Heart left ventricle (tissue), 16 donors: ENCODE measurements around the gene SNX21. TPM values are rescaled to one million over a fixed set of nuclear protein-coding genes. Genes with fewer than 3 reads are reported as not detected.

Experiments used
- ATAC-seq, 4 donors: fragments of 200-7000 bp; cut with Tn5 transposase; one replicate each; pipeline ENCODE4 v1.9.1; 2020 to 2022; ENCODE audit warnings: moderate library complexity in 4 of 4, mild to moderate bottlenecking in 3 of 4, moderate number of reproducible peaks in 1 of 4
- DNase-seq, 5 donors: peaks; one replicate each; pipeline ENCODE4 v3.0.0-alpha.2; 2020
- H3K27ac ChIP-seq, 12 donors: fragments of 200-600 bp; sonication (generic) in 4 of 12; one replicate each; pipeline versions ENCODE4 v1.5.0 to v1.8.0; 2016 to 2022; ENCODE audit warnings: mild to moderate bottlenecking in 2 of 12
- H3K27me3 ChIP-seq, 9 donors: fragments of 200-600 bp; sonication (generic) in 2 of 9; one replicate each; pipeline versions ENCODE4 v1.5.1 to v1.8.0; 2016 to 2022; ENCODE audit warnings: mild to moderate bottlenecking in 3 of 9
- H3K36me3 ChIP-seq, 9 donors: fragments of 200-600 bp; sonication (generic) in 2 of 9; one replicate each; pipeline versions ENCODE4 v1.5.0 to v1.8.0; 2018 to 2022; ENCODE audit warnings: mild to moderate bottlenecking in 2 of 9
- H3K4me1 ChIP-seq, 12 donors: fragments of 200-600 bp; sonication (generic) in 4 of 12; one replicate each; pipeline versions ENCODE4 v1.5.0 to v1.8.0; 2016 to 2022; ENCODE audit warnings: mild to moderate bottlenecking in 3 of 12
- H3K4me3 ChIP-seq, 12 donors: fragments of 200-600 bp; sonication (generic) in 4 of 12; one replicate each; pipeline versions ENCODE4 v1.5.0 to v1.8.0; 2017 to 2022; ENCODE audit warnings: mild to moderate bottlenecking in 9 of 12, moderate library complexity in 4 of 12
- H3K9me3 ChIP-seq, 12 donors: fragments of 200-600 bp; sonication (generic) in 4 of 12; one replicate each; pipeline versions ENCODE4 v1.5.0 to v1.8.0; 2016 to 2022; ENCODE audit warnings: mild to moderate bottlenecking in 1 of 12
- POLR2A ChIP-seq, 2 donors: fragments of 450-650 bp; IDR thresholded peaks; one replicate each; pipeline ENCODE4 v1.6.1; 2017; ENCODE audit warnings: antibody characterized with exemption in 2 of 2, mild to moderate bottlenecking in 2 of 2, moderate library complexity in 2 of 2
- whole genome bisulfite sequencing, 4 donors: extraction: QIAGEN DNeasy Blood & Tissue Kit in 2 of 4; methylation state at CpG; one replicate each; pipeline versions ENCODE4 v1.1.5 to v1.1.7; 2013 to 2018; 5-methylcytosine and 5-hydroxymethylcytosine counted together
- intact Hi-C, 10 donors: fragments of 100-400 bp; cut with DNase I; formaldehyde crosslinking; loops; one replicate each; pipeline versions ENCODE4 v1.11.1 to v1.14.2; 2022
- polyA plus RNA-seq, 2 donors: library from polyadenylated mRNA; stranded (reverse); fragments of 200-250 nt; gene quantifications; one replicate each; pipeline ENCODE4 v1.2.3, GENCODE V29; 2013
- total RNA-seq, 9 donors: library from RNA; depleted of rRNA in 2 of 9; stranded (reverse); fragments of >200 nt in 2 of 9; fragmentation: NEBNext Ultra II Directional in 3 of 9; extraction: Animal tissue kit (Norgen Biotek cat#: 25700) in 3 of 9; gene quantifications; one replicate each; pipeline versions ENCODE4 v1.1.0 to v1.2.4, GENCODE V29; 2016 to 2023
- TF ChIP-seq, protein P1 (sequence below), 12 donors: fragments of 200-600 bp; sonication (generic) in 4 of 12; IDR thresholded peaks; one replicate each; pipeline versions ENCODE4 v1.5.0 to v1.8.0; 2018 to 2022; ENCODE audit warnings: antibody characterized with exemption in 12 of 12, mild to moderate bottlenecking in 5 of 12
- donor health status: ischemic (EF 13 %, LVEDD 7.1; RV severe dilation, severe dysfunction).
- donor health status: healthy with polysubstance abuse.
- donor health status: DM: no; HTN: yes; CAD: no.
- donor health status: DM: no; HTN: no; CAD: no.
- donor health status: ischemic (EF 25% LVEDD 6.9; RV normal size, moderate dysfunction).
- donor health status: ischemic (EF 25% LVEDD 5.7; RV mildly dilated, moderate dysfunction).
- donor health status: healthy.
- donor health status: DM: yes; HTN: yes; CAD: no.
- donor health status: ischemic (EF 35%, LVEDD 5.7; RV mildly dilated, moderate dysfunction).
- donor health status: nonischemic (EF 11% LVEDD 7.7; RV severe dilation, severe dysfunction).
- donor health status: DM: yes; HTN: yes; CAD: no.
- donor health status: PGD.
- donor health status: ischemic (EF 29% LVEDD 5.4; RV normal size, mild dysfunction).
- donor health status: nonischemic (EF 23%, LVEDD 6.1; RV moderate dilation, normal function).

SNX21 gene
- total and polyA plus RNA-seq, 11 donors = 13.7 to 45.6 (median 18.9) TPM

DNA sequence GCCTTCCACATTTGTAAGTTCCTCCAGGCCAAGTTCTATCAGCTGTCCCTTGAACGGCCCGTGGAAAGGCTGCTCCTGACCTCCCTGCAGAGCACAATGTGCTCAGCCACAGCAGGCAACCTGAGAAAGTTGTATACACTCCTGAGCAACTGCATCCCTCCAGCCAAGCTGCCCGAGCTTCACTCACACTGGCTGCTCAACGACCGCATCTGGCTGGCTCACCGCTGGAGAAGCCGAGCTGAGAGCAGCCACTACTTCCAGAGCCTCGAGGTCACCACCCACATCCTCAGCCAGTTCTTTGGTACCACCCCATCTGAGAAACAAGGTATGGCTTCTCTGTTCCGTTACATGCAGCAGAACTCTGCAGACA is 49.5 kb downstream of the SNX21 start:
- Histone ChIP-seq H3K27me3 (no peaks in the 10 kb centered on the region), H3K9me3 (no peaks in the 10 kb centered on the region), H3K36me3 (peaks cover 0 to 65% (median 42%) of the 10 kb centered on the region in 9 donors), H3K27ac (no peak overlapping the region), H3K4me1 (peaks cover 0 to 34% (median 15%) of the 10 kb centered on the region in 12 donors), H3K4me3 (no peak overlapping the region)
- WGBS, 4 donors = 73 to 83% (median 78%) methylated on average over 9 of the region's 9 CpGs
- TF ChIP-seq, protein P1, sequence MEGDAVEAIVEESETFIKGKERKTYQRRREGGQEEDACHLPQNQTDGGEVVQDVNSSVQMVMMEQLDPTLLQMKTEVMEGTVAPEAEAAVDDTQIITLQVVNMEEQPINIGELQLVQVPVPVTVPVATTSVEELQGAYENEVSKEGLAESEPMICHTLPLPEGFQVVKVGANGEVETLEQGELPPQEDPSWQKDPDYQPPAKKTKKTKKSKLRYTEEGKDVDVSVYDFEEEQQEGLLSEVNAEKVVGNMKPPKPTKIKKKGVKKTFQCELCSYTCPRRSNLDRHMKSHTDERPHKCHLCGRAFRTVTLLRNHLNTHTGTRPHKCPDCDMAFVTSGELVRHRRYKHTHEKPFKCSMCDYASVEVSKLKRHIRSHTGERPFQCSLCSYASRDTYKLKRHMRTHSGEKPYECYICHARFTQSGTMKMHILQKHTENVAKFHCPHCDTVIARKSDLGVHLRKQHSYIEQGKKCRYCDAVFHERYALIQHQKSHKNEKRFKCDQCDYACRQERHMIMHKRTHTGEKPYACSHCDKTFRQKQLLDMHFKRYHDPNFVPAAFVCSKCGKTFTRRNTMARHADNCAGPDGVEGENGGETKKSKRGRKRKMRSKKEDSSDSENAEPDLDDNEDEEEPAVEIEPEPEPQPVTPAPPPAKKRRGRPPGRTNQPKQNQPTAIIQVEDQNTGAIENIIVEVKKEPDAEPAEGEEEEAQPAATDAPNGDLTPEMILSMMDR (IDR thresholded peaks at IDR 0.05) = no peak
- no peak for TF ChIP-seq POLR2A (IDR thresholded peaks at IDR 0.05)
- intact Hi-C loops = no loop called here
- ATAC-seq (no peak), DNase-seq (no peak)

GRCh38 chr20:45886590-45887345 is 53.2 kb downstream of the SNX21 start:
- WGBS, 4 donors = 88 to 93% (median 90%) methylated on average over 14 to 19 of the region's 19 CpGs
- Histone ChIP-seq H3K4me1 (peaks cover 2 to 40% (median 25%) of the 10 kb centered on the region in 12 donors), H3K27me3 (no peaks in the 10 kb centered on the region), H3K4me3 (no peak overlapping the region), H3K9me3 (no peaks in the 10 kb centered on the region), H3K36me3 (peaks cover 0 to 60% (median 39%) of the 10 kb centered on the region in 9 donors), H3K27ac (no peak overlapping the region)
- ATAC-seq = no peak
- TF ChIP-seq, protein P1 (IDR thresholded peaks at IDR 0.05) = no peak
- TF ChIP-seq POLR2A (IDR thresholded peaks at IDR 0.05) = no peak
- intact Hi-C loops = loop anchor here in 1 of 10 donors (5.0 kb wide), 1 partner anchor 51 kb away; no protein-coding TSS in a partner anchor
- DNase-seq = no peak

DNA sequence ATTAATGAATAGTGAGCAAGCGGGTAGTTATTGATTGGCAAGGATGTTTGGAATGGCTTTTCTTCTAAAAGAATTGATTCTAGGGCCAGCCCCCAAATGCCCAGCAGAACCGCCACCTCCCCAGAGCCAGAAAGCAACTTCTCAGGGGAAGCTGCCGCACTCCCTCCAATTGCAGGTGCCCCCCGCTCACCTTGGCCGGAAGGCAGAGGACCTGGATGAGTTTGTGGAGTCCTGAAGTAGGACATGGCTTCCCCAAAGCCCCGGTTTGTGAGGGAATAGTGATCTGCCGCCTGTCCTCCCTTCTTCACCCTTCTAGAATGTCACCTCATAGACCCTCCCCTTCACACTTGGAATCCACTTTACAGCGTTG is 53.7 kb downstream of the SNX21 start, which contains the start of gene SPATA25:
Gene SPATA25, minus strand, starts transcription at position 277 of the 370 bp plus-strand sequence. Its CDS starts 32 bp downstream, at position 245.
- 88 to 94% (median 93%) methylated on average over 8 of the region's 8 CpGs for WGBS, 4 donors
- no peak within 1 kb of the TSS for H3K4me3 ChIP-seq
- peaks cover 3 to 40% (median 25%) of the 10 kb centered on the region in 12 donors for H3K4me1 ChIP-seq
- intact Hi-C loops = loop anchor here in 1 of 10 donors (5.0 kb wide), 1 partner anchor 50 kb away; no protein-coding TSS in a partner anchor
- H3K9me3 ChIP-seq = no peaks in the 10 kb centered on the region
- H3K36me3 ChIP-seq = peaks cover 0 to 59% (median 39%) of the 10 kb centered on the region in 9 donors
- DNase-seq (no peak), ATAC-seq (no peak)
- no peaks in the 10 kb centered on the region for H3K27me3 ChIP-seq
- H3K27ac ChIP-seq = no peak within 1 kb of the TSS
- TF ChIP-seq, protein P1 (IDR thresholded peaks at IDR 0.05) = no peak
- TF ChIP-seq POLR2A (IDR thresholded peaks at IDR 0.05) = no peak

- Histone ChIP-seq H3K4me3 (no peak overlapping the region), H3K36me3 (peaks cover 0 to 59% (median 38%) of the 10 kb centered on the region in 9 donors), H3K9me3 (no peaks in the 10 kb centered on the region), H3K27ac (no peak overlapping the region), H3K27me3 (no peaks in the 10 kb centered on the region), H3K4me1 (peaks cover 3 to 47% (median 27%) of the 10 kb centered on the region in 12 donors)
- no peak for TF ChIP-seq POLR2A (IDR thresholded peaks at IDR 0.05)
- TF ChIP-seq, protein P1 (IDR thresholded peaks at IDR 0.05) = no peak
- intact Hi-C loops = loop anchor here in 1 of 10 donors (5.0 kb wide), 1 partner anchor 49 kb away; no protein-coding TSS in a partner anchor
- ATAC-seq (no peak), DNase-seq (no peak)
- 72 to 82% (median 81%) methylated on average over 3 of the region's 3 CpGs for WGBS, 4 donors
Observed at GRCh38 chr20:45888681-45889080, 55.1 kb downstream of the SNX21 start.
